GM19463 (cell line): ENCODE measurements around the gene NSMCE1.
A peak's percentile ranks its signal among the peaks of the same experiment; 100 is the strongest.

Source experiments
- ATAC-seq: cut with Tn5 transposase; IDR thresholded peaks from one replicate; pipeline ENCODE4 v1.9.1; 2021; ENCODE audit warnings: mild to moderate bottlenecking, moderate library complexity; ENCODE audit not compliant: unreplicated experiment

Gene NSMCE1

DNA sequence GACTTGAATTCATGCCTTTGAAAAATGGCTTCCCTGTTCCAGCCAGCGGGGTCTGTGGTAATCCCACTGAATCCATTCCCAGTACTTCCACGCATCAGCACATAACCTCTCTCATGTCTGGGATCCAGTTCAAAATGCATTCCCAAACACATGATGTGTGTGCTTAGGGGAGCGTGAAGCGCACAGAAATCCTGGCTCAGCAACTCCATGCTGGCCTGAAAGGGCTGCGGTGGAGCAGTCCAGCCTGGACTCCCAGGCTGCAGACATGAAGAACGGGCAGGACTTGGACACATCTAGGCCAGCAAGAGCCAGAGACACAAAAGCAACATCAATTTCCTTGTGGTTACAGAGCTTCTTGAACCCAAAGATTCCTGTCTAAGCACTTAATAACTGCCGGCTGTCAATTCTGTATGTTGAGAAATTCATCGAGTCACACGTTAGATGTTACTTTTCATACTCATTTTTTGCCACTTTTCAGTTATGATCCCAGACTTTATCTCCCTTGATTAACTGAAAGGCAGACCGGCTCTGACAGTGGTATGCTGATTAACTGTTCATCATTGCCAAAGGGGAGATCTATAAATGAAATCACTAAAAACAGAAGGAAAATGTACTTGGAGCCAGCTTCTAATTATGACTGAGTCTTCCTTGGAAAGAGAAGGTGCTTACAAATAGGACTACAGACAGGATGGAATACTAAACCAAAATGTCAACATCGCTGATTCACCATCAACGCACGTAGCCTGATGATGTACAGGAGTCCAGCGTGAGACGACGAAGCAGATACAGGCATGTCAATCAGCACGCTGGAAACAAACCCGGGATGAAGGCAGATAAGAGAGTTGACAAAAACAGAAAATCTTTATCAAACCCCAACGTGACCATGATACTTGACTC, 23.0 kb downstream of the NSMCE1 start:
- ATAC-seq, result no peak

DNA sequence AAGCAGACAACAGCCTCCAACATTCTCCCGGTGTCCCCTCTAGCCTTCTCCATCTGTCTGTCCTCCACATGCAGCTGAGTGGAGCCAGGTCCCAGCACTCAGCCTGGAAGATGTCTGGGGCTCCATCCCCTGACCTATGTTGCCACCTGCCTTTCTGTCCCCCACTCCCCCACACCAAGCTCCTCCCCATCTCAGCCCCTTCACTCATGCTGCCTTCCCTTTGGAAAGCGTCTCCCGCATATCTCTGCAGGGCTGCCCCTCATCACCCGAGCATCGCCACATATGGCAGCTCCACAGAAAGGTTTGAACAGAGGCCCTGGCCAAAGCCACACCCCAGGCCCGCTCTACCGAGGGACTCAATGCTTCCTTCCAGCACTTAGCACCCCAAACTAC, 24.2 kb downstream of the NSMCE1 start:
- no peak for ATAC-seq

DNA sequence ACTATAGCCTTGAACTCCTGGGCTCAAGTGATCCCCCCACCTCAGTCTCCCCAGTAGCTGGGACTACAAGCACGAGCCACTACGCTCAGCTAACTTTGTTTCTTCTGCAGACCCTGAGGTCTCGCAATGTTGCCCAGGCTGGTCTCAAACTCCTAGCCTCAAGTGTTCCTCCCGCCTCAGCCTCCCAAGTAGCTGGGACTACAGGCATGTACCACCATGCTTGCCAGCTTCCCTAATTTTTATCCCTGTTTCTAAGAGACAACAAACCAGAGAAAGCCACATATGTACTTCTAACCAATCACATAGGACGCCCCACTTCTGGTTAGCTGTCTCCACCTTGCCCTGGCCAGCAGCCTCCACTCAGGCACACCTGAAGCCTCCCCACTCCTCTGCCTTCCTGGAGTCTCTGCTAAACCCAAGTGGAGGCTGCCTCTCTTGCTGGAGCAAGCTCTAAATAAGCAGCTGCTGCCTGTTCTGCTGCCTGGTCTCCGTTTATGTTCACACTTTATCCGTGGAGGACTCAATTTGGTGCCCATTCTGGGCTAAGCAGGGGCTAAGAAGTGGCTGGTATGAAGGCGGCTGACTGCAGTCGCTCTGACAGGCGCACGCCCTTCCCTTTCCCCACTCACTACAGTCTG, 24.7 kb downstream of the NSMCE1 start:
- no peak for ATAC-seq

DNA sequence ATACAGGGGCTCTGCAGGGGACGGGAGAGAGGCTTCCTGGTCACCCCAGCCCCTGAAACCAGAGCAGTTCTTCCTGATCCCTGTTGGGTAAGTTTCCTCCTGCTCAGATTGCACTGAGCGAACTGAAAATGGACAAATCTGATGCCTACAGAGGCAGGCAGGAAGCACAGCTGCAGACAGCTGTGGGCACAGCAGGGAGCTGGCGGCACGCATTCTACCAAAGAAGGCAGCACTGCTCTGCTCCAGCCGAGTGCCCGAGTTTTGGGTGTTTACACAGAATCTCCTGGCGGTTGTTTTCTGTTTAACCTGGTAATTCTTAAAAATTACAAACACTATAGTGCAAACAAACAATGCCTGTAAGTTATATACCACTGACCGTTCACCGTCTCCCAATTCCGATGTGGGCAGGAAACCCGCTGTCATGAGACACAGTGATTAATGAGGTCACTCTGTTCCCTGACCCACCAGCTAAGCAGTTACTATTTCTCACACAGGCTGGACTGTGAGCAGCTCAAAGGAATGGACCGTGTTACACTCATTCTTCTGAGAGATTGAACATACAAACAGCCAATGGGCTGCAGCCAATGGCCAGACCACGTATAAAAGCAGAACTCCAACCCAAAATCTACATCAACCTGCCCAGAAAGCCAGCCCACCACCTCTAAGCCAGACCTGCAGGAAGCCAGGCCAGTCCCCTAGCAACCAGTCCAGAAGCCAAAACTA, 25.5 kb downstream of the NSMCE1 start:
- ATAC-seq, result no peak

DNA sequence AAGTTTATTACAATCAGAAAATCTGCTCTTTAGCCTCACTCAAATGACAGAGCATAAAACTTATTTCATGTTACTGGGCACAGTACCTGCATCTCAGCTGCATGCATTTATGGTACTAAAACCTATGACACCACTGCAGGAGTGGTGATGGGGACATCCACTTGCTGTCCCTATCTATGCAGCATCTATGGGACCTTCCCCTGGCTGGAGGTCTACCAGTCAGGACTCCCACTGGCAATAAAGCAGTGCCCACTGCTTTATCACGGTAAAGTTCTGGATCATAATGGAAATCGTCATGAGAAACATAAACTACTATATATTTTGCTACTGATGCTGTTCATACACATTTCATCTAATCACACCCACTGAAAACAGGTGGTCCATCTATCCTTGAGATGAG, 26.2 kb downstream of the NSMCE1 start:
- no peak for ATAC-seq

DNA sequence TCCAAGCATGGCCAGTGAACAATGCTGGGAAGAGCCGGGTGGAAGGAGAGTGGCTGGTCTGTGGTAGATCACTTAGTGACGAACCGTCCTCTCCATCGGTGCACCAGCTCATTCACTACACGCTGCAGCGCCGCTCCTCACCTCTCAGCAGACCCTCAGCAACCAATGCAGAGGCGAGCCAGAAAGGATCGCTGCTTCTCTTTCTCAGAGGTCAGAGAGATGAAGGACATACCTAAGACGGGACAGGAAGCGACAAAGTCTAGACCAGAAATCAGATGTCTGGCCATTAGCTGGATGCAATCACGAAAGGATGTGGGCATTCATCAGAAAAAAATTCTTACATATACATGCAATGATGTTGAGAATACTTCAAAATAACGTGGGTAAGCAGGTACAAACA, 26.9 kb downstream of the NSMCE1 start:
- ATAC-seq, result no peak

DNA sequence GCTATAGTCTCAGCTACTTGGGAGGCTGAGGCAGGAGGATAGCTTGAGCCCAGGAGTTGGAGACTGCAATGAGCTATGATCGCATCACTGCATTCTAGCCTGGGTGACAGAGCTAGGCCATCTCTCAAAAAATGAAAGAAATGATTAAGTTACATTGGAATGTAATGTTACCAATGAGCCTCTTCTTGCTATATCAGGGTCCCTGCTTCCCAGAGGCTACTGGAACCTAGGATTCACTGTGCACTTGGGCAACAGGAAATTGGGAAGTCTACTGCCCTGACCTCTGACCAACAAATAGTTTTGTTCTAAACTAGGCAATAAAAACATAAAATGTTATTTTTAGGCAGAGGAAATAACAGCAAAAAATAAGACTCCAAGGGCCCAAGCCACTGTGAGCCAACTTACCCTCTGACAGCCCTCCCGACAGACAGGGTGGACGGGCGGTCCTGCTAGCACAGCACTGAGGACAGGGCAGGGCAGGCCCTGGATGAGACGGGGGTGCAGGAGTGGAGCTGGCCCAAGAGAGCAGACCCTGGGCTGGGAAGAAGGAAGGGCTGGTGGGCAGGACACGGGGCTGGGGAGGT, 27.5 kb downstream of the NSMCE1 start:
- ATAC-seq, result no peak

DNA sequence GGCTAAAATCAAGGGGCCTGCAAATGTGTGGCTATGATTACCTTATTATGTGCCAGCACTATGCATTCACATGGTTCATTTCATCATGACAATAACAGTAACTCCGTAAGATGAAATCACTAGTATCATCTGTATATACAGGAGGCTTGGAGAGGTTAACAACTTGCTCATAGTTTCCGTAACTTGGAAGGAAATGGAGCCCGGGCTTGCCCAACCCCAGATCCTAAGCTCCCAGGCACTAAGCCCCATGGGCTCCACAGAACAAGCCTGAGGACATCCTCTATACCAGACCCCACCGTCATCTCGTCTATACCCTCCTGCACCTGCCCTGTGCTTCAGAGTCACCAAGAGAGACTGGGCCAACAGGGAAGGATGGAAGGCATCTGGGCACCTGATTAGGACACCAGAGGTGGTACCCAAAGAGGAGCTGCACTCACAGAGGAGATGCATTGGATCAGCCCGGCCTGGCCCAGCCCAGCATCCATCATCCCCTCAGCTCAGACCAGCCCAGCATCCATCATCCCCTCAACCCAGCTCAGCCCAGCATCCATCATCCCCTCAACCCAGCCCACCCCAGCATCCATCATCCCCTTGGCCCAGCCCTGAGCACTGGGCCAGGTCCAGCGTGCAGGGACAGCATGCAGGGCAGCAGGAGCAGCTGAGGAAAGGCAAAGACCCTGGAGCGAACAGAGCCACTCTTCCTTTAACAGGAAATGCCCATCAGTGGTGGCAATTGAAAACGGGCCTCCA, 28.5 kb downstream of the NSMCE1 start:
- ATAC-seq, result no peak

DNA sequence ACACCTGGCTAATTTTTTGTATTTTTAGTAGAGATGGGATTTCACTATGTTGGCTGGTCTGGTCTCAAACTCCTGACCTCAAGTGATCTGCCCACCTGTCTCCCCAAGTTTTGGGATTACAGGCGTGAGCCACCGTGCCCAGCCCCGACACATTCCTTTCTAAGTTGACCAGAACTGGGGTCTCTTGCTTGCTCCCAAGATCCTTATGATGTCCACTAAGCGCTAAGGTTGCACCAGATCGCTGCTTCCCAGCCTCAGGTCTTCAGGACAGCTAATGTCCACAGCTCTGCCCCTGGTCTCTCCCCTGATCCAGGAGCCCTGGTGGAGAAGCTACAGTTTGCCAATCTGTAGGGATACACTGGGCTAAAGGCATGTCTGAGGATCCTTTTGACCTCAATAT, 29.5 kb downstream of the NSMCE1 start:
- ATAC-seq, result no peak

DNA sequence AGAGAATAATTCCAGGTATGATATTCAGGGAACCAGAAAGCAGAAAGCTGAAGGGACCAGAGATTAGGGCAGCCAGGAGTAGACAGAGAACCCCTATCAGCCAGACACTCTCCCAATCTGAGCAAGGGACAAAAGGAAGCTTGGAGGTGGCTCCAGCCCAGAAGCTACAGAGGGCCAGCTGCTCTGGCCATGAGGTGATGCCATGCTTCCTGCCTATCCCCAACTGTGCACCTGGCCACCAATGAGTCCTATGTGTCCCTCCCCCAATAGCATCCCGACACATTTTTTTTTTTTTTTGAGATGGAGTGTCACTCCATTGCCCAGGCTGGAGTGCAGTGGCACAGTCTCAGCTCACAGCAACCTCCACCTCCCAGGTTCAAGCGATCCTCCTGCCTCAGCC, 30.0 kb downstream of the NSMCE1 start:
- ATAC-seq, result no peak

DNA sequence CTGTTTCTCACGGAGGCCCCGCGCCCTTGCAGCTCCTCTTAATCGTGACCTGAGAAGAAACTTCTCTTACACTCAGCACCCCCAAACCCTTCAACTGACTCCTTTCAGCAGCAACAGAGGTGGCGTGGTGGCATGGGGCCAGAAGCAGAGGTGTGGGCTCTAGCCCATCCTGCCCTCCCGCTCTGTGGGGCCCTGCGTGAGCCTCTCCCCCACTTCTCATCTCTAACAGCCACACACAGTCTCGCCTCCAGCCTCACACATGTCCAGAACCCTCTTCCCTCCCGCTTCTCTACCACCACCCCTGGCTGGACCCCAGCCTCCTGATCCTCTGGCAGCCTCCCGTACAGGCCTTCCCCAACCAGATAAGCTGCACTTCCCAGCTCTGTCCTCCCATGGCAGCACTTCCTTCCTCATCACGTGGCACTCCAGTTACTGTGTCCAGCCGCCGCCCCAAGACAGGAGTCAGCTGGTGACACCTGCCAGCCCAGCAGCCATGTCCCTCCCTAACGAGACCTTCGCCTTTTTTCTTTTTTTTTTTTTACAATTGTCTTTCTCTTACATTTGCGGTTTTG, 30.5 kb downstream of the NSMCE1 start:
- ATAC-seq, result peak; percentile 6

DNA sequence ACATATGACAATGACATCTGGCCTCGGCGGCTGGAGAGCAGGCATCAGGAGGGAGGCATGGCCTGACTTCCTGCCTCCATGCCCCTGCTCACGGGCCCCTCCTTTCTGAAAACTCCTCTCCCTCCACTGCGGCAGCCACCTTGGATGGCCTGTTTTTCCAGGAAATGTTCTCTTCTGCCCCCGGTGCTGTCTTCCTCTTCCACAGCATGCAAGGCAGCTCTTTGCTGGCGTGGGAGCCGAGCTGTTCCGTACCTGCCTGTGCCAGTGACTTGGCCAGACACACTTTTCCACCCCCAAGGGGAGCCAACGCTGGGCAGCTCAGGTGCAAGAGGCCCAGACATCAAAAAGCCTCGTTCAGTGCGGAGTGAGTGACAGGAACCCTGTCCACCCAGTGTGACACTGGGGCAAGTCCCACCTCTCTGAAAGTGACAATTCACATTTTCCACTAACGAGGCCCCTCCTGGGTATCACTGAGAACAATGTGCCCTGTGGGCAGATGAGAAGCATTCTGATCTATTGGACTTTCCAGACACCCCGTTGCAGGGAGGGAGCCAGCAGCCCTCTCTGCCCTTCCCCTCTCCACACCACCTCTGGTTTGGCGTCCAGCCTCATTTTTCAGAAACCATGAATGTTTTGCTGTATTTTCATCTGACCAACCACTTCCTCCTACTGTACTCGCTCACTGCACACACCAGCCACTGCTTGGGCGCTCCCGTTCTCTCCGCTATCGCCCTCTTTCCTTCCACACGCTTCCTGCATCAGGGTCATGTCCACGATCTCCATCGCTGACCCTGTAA, 31.2 kb downstream of the NSMCE1 start:
- peak; percentile 68 for ATAC-seq

DNA sequence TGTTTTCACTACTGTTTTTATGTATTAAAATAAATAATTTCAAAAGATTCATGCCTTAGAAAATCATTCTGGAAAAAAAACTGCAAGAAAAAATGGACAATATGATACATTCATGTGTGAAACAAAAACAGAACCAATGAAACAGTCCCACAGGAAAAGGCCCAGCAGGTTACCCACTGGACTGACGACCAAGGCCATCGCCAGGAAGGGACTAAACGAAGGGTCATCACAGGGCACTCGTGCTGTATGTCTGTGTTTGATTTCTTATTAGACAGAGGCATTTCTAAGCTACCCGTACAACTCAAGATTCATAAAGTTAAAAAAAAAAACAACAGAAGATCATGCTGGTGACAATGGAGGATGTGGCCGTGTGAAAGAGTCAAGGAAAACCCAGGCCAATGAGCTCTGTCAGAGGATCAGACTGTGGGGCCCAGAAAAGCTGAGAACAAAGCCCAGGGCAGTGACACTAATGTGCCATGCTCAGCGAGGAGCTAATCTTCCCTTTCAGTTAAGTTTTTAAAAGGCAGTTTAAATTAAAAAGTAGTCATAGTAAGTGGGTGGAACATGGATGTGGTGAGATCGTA, 31.8 kb downstream of the NSMCE1 start:
- no peak for ATAC-seq

DNA sequence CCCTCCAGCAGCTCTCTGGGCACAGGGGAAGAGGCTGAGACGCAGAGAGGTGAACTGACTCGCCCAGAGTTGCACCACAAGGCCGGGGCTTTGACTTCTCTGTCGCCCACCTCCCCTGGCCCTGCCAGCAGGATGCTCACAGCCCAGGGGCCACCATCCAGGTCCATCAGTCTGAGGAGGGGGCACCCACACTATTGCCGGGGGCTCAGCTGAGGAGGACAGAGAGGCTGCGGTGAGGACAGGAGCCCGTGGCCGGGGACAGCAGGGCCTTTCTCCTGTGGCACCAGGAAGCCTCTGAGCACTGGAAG, 32.7 kb downstream of the NSMCE1 start:
- no peak for ATAC-seq

DNA sequence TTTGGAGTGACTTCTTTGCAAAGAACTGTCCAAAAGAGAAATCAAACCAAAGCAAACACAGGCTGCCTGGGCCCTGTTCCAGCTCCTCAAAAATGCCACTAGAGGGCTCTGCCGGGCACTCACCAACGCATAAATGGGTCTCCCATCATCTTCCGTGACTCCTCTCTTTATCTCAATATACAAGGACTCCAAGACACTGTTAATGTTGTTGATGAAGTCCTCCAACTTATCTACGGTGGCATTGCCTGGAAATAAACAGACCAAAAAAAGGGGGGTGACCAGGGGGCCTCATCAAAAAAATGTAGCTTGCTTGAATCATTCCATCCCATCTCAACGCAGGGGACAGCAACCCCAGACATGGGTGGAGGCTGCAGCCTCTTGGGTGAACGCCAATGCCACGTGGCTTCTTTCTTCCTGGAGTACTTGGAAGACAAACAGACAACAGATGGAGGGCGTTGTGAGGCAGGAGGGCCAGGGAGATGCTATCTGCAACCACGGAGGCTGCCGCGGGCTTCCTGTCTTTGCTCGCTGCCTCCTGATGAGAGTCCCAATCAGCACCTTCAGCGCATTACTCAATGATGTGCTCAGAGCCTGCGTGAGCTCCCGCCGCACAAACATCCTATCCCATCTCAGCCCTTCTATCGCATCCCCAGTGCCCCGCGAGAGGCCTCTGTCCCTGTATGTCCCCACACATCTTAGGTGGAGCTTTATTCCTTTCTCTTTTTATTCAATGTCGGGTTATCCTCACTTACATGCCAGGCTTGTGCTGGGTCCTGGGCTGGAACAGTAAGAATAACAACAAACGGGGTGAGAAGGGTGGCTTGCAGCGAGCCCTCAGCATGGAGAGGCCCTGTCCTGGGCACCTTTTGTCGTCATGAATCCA, 33.3 kb downstream of the NSMCE1 start:
- no peak for ATAC-seq

DNA sequence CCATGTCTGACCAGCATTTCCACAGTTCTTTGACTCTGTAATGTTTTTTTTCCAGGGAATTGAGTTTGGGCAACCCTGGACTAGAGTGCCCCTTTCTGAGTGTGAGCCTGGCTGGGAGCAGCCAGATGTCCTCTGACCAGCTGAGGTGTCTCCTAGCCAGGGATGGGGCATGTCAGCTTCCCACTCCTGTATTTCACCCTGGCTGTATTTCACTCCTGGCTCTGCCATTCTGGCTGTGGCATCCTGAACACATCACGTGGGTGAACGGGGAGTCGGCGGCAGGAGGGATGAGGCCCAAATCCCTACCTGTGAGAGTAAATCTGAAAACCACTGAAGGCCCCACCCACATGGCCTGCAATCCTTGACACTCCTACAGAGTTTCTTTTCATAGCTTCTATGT, 34.0 kb downstream of the NSMCE1 start:
- ATAC-seq, result no peak

DNA sequence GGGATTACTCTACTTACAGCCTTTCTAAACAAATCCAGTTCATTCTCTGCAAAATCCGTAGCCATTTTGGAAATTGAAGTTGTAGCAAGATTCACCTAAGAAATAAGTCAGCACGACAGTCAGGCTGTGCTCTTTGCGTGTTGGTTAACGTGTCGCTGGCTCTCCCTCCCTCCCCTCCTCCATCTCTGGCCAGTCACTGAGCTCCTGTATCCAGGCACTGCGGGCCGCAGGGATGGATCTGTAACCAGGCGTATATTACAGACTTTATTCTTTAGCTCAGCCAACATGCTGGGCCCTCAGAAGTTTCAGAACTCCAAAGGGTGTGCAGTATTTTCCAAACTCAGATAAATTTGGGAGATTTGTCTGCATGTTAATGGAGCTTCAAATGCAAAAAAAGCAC, 34.4 kb downstream of the NSMCE1 start:
- ATAC-seq, result no peak

DNA sequence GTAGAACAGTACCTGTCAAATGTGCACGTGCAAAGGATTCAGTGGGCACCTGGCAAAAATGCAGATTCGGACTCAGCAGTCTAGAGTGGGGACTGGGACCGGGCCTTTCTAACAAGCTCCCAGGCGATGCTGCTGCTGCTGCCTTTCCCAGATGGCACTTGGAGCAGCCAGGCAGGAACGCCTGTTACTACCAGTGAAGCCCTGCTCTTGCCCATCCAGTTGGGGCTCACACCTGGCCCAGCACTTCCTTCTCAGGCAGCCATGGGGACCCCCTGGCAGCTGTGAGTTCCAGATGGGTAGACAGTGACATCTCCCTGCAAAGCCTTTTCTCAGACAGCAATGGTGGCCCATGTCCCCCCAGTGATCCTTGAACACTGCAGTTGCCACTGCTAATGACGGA, 34.8 kb downstream of the NSMCE1 start:
- ATAC-seq, result no peak
